HG03108 (cell line): Measurements from ENCODE around the gene LIG3.
"Not testable (repeated sequence)": the region's sequence is repeated elsewhere in the genome, so short reads cannot be mapped to it uniquely, and the experiment has no call there.

Experiments used
- ATAC-seq: cut with Tn5 transposase; IDR thresholded peaks from one replicate; pipeline ENCODE4 v1.9.1; 2021; ENCODE audit warnings: moderate library complexity; ENCODE audit not compliant: unreplicated experiment

The LIG3 gene

DNA sequence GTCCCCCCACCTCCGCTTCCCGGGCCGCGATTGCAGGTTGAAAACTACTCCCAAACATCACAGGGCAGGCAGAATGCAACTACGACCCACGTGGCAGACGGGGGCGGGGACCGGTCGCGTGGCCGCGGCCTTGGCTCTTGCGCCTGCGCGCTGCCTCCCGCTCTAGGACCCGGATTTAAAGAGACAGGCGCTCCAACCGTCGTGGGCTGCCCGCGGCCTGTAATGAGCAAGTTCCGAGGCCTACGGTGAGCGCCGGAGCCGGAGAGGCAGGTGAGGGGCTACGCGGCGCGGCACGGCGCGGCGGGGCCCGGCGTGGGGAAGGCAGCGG, at the start of gene LIG3:
Gene LIG3, plus strand, starts transcription at position 160 of the 328 bp plus-strand sequence. CDS start 2,494 bp downstream, outside the sequence.
- peak; percentile 75 for ATAC-seq

DNA sequence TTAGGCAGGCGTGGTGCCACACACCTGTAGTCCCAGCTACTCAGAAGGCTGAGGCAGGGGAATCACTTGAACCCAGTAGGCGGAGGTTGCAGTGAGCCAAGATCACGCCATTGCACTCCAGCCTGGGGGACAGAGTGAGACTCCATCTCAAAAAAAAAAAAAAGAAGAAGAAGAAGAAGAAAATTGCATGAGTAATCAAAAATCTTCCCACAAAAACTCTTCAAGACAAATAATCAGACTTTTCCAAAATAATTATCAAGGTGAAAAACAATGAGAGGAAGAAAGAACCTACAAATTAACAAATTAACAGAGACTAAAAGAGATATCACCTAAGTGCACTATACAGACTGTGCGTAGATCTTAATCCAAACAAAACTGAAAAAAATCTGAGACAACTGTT, 29.5 kb upstream of the LIG3 start:
- not testable (repeated sequence) for ATAC-seq

DNA sequence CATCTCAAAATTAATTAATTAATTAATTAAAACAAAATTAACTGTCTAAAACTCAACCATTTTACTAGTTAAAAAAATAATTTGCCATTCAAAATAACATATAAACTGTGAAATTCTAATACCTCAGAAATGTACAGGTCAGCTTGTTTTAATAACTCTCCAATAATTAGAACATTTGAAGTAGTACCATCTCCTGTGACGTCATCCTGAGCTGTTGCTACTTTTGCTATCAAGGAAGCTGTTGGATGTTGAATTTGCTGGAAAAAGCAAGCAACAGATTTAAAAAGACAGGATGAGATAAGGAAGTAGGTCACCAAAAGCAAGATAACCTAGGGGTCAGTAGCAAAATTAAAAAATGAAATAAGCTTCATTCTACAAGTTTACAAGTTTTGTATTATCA, 21.9 kb upstream of the LIG3 start:
- no peak for ATAC-seq

DNA sequence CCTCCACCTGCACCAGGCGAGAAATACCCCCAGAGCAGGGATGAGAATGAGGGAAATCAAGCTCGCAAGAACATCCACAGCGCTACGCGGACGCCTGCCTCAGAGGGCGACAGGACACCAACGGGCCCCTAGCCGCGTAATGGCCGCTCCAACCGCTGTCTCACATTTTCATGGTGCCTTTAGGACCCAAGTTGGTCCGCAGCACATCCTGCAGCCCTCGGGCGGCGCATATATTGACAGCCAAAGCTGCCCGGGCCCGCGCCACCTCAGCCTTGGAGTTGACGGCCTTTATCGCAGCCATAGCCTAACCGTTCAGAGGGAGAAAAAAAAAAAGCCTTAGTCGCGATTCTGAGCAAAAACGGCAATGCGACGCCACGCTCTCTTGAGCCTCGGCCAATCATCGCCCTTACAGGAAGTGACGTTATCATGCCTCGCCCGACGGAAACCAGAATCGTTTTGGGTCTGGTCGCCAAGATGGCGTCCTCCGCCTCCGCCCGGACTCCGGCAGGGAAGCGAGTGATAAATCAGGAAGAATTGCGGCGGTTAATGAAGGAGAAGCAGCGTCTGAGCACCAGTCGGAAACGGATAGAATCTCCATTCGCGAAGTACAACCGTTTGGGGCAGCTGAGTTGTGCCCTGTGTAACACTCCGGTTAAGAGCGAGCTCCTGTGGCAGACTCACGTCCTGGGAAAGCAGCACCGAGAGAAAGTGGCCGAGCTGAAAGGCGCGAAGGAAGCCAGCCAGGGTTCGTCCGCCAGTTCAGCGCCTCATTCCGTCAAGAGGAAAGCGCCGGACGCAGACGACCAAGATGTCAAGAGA, 19.0 kb upstream of the LIG3 start, which contains the start of the genes CCT6B and ZNF830:
Gene CCT6B, minus strand, starts transcription at position 368 of the 819 bp plus-strand sequence. Its CDS starts 67 bp downstream, at position 301.
Gene ZNF830, plus strand, starts transcription at position 448 of the 819 bp plus-strand sequence. Its CDS starts 27 bp downstream, at position 475.
- ATAC-seq: peak; percentile 83

GRCh38 chr17:34974179-34974578, 6.1 kb upstream of the LIG3 start:
- ATAC-seq: no peak

DNA sequence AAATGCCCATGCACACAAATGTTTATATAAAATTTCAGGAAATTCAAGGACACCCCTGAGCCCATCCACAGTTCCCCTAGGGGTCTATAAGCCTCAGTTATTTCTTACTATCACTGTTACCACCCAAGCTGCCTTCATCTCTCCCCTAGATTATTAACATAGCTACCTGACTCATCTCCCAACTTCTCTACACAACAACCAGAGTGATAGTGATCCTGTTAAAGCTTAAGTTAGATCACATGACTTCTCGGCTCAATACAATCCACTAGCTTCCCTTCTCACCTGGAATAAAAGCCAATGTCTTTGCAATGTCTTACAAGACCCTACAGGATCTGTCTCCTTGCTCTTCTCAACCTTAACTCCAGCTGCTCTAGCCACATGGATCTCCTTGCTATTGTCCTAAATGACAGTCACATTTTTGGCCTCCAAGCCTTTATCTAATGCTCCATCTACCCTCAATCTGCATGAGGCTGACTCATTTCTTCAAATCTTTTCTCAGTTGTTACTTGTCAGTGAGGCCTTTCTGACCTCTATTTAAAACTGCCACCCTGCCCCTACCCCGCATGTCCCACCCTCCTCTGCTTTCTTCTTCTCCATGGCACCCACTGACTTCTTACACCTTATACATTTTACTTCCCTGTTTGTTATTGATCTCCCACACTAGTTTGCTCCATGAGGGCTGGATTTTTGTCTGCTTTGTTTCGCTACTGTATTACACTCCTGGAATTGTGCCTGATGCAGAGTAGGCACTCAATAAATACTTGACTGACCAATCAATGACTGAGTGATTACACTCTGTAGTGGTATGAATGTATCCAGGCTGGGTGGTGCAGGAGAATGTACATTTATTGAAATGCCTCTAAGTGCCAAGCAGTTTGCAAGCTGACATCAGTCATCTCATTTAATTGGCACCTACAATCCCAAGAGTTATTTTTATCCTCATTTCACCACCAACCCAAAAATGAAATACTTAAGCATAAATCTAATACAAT, 5.2 kb upstream of the LIG3 start:
- ATAC-seq: no peak

- ATAC-seq: no peak
Observed at GRCh38 chr17:34979153-34979552, 1.2 kb upstream of the LIG3 start.

GRCh38 chr17:34979650-34980352, 511 bp upstream of the LIG3 start:
- no peak for ATAC-seq

DNA sequence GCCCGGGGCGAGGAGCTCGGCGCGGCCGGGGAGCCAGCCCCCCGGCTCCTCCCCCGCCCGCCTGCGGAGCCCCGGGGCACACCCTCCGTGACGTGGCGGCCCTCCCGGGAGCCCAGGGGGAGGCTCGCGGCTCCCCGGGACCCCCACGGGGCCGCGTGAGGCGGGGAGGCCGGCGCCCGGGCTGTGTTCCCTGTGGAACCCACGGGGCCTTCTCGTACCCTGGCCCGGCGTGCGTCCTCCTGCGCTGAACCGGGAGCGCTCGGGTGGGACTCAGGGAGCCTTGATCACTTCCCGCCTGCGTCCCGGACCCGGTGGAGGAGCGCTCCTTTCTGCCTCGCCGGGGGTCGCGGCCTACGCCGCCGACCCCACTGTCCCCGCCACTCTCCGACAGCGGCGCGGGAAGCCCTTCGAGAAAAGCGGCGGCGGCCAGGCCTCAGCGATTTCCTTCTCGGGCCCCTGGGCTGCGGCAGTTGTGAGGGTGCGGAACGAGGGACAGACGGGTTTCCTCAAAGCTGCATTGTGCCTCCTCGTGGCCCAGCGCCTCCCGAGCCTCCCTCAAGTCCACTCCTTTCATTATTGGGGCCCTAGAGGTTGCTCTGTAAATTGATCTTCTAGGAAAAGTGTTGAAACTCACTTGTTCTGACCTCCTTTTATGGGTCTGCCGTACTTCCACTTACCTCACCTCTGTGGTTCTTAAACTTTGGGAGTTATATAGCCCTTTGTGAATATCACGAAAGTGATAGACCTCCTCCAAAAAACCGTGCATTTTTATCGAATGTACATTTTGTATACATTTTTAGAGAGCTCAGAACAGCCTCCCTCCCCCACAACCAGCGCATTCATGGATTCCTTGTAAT, 597 bp downstream of the LIG3 start:
- peak; percentile 78 for ATAC-seq

DNA sequence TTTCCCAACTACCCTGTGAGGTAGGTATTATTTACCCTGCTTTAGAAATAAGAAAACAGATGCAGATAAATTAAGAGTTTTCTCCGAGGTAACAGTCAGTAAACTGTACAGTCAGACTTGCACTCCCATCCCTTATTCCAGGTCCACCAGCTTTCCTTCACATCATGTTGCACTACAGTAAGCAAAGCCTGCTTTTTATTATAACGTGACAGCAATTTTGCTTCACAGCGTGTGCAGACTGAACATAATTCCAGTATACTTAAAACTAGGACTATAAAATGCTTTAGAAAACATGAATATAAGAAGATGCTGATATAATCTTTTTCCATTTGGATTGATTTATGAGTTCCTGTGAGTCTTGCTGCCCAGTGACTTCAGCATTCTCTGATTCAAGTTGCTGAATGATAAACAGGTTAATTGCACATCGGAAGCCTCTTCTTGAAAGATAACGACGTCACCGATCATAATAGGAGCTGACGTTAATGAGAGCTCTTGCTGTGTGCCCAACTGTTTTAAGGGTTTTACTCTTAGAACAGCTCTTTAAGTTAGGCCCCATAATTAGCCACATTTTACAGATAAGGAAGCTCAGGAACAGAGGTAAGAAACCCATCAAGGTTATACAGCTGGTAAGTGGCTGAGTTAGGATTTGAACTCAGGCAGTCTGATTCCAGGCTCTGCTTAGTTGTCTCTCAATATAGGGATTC, 1.4 kb downstream of the LIG3 start:
- no peak for ATAC-seq

- ATAC-seq: no peak
Observed at GRCh38 chr17:34987232-34987631, 6.9 kb downstream of the LIG3 start.

DNA sequence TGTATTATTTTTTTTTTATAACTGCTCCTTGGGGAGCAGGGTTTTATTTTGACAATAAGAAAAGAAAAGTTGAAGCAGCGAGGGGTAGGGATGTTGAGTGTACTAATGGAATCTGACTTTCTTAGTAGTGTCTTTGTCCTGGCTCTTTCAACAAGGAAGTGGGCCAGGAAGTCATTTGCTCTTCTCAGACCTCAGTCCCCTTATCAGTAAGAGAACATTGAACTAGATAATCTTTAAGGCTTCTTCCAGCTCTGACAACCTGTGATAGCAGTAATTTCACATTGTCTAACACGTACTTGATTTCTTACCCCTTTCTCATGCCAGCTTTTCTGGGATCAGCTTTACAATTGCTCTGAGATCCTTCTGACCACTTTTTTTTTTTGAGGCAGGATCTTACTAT, 8.3 kb downstream of the LIG3 start:
- no peak for ATAC-seq

- ATAC-seq: no peak
Observed at GRCh38 chr17:34989473-34989872, 9.2 kb downstream of the LIG3 start.

GRCh38 chr17:34990921-34991365, 10.6 kb downstream of the LIG3 start:
- no peak for ATAC-seq

- ATAC-seq: no peak
Observed at GRCh38 chr17:34991606-34992005, 11.3 kb downstream of the LIG3 start.

DNA sequence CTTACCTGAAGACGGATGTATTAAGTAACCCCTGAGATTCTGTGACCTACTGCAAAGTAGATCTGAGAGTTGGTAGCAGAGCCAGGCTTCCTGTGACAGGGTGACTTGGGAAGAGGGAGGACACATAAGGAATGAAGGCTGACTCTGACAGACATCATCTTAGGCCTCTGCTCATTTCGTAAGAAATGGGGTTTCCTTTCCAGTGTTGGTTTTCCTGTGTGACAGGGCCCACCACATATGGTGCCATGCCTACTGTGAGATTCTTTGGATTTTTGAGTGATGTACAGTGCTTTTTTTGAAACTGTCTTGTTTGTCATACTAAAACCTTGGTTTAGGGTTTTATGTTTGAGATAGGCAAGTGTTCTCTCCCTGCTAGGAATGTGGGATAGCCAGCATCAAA, 12.7 kb downstream of the LIG3 start:
- ATAC-seq: no peak

DNA sequence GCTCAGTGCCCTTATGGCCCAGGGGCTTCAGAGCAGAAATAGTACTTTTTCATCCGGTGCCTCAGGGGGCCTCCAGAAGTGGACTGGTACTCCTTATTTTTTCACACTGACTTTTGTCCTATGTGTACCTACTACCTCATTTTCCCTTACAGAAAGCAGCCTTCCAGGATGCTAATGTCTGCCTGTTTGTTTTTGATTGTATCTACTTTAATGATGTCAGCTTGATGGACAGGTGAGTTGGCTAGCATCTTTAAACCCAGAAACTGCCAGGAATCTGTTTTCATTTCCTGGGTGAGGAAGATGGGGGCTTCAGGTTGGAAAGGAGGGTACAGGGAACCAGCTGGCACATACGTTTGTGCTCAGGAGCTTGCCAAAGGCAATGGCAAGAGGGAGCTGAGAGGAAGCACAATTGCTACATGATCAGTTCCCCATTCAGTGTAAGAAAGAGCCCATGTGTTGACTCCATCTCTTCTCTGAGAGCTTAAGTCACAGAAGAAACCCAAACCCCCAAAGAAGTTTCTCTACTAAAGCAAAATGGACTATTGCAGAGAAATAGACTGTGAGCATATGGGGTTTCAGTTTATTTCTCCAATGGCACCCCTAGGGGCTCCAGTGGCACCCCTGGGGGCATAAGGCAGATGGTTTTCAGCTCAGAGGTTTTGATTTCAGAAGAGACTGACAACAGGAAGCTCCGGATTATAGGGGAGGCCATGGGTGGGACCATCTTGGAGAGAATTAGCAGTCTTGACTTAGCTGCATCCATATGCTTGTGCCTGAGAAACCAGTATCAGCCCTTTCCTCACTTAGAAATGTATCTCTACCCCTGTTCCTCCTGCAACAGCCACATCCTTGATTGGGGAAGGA, 16.3 kb downstream of the LIG3 start:
- ATAC-seq: no peak

GRCh38 chr17:34997355-34997862, 17.1 kb downstream of the LIG3 start:
- no peak for ATAC-seq
